Neutrophil (primary cell): ENCODE results near the gene PLEK.

Experiments used
- H3K27ac ChIP-seq: fragments of 200-600 bp; sonication (generic); 2 replicates; pipeline ENCODE4 v1.5.1; 2016; ENCODE audit warnings: mild to moderate bottlenecking, moderate library complexity
- H3K27me3 ChIP-seq: fragments of 200-600 bp; sonication (generic); 2 replicates; pipeline ENCODE4 v1.6.0; 2016; ENCODE audit warnings: mild to moderate bottlenecking
- H3K36me3 ChIP-seq: fragments of 200-600 bp; sonication (generic); 2 replicates; pipeline ENCODE4 v1.5.1; 2017
- H3K4me1 ChIP-seq, 2 experiments: fragments of 200-600 bp in 1 of 2; sonication (generic) in 1 of 2; 1 replicate in 1 of 2; 2 replicates in 1 of 2; pipeline versions ENCODE4 v1.5.1 to v1.6.1; 2013 to 2016; ENCODE audit warnings: low read depth in 1 of 2, low read length in 1 of 2, mild to moderate bottlenecking in 1 of 2, moderate library complexity in 1 of 2; ENCODE audit not compliant: control insufficient read depth in 1 of 2, insufficient read depth in 1 of 2
- H3K4me3 ChIP-seq, 2 experiments: fragments of 200-600 bp in 1 of 2; sonication (generic) in 1 of 2; 1 replicate in 1 of 2; 2 replicates in 1 of 2; pipeline ENCODE4 v1.5.1; 2013 to 2016; ENCODE audit warnings: low read depth in 1 of 2, low read length in 1 of 2, mild to moderate bottlenecking in 1 of 2, moderate library complexity in 1 of 2
- H3K9me3 ChIP-seq: fragments of 200-600 bp; sonication (generic); 2 replicates; pipeline ENCODE4 v1.5.1; 2016
- TF ChIP-seq, protein P1 (sequence below): fragments of 200-600 bp; sonication (generic); IDR thresholded peaks from 2 replicates; pipeline ENCODE4 v1.5.1; 2016; ENCODE audit warnings: antibody characterized with exemption

The PLEK gene

DNA sequence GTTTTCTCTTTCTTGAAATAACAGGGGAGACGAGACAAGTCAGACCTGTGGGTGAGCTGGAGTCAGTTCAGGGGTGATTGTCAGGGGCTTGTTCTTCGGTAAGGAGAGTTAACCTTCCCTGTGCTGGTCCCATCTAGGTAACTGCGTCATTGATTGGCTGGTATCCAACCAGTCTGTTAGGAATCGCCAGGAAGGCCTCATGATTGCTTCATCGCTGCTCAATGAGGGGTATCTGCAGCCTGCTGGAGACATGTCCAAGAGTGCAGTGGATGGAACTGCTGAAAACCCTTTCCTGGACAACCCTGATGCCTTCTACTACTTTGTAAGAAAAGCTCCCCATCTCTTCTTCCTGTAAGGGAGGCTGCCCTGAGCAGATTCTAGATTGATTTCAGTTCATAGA, 21.3 kb downstream of the PLEK start:
- H3K27ac ChIP-seq: peak overlapping the region; percentile 94
- H3K4me3 ChIP-seq: peak overlapping the region in 1 of 2 experiments; percentile 45
- peaks cover 96% of the 10 kb centered on the region for H3K36me3 ChIP-seq
- peaks cover 72 to 73% of the 10 kb centered on the region in 2 experiments for H3K4me1 ChIP-seq
- H3K27me3 ChIP-seq: no peaks in the 10 kb centered on the region
- H3K9me3 ChIP-seq: no peaks in the 10 kb centered on the region
- TF ChIP-seq, protein P1, sequence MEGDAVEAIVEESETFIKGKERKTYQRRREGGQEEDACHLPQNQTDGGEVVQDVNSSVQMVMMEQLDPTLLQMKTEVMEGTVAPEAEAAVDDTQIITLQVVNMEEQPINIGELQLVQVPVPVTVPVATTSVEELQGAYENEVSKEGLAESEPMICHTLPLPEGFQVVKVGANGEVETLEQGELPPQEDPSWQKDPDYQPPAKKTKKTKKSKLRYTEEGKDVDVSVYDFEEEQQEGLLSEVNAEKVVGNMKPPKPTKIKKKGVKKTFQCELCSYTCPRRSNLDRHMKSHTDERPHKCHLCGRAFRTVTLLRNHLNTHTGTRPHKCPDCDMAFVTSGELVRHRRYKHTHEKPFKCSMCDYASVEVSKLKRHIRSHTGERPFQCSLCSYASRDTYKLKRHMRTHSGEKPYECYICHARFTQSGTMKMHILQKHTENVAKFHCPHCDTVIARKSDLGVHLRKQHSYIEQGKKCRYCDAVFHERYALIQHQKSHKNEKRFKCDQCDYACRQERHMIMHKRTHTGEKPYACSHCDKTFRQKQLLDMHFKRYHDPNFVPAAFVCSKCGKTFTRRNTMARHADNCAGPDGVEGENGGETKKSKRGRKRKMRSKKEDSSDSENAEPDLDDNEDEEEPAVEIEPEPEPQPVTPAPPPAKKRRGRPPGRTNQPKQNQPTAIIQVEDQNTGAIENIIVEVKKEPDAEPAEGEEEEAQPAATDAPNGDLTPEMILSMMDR: no peak

DNA sequence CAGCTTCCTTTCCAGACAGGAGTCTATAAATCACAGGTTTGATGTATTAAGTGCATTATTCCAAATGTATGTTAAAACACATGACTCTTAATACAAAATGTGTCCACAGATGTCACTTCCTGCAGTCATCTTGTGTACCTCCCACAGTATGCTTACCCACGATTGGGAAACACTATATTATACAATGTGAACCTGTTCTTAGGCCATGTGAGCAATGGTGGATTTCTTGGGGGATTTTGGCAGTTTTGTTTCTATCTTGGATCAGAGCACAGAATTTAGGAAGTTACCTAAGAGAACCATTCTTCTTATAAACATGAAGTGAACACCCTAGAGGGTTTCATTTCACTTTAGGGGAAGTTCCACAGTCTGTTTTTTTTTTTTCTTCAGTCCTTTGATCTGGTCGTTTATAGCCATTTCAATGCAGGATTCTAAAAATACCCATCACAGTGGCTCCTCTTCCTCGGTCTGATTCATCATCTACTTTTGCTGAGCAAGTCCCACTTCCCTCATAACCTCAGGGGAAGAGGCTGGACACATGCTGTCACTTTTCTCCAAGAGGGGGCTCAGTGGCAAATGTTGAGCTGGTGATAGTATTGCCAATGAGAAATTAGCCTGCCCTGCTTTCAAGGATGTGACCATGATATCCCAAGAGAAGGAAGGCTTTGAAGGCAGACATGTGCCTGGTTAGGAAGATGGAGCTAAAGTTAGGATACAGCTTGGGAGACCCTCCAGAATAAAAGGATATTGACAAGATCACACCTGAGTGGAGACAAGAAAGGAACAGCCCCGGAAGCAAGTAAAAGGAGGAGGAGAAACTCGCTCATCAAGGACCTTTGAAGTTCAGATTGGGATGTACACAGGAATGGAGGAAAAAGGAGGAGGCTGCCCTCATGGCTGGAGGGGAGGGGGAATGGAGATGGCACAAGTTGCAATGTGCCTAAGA, 22.6 kb downstream of the PLEK start:
- H3K4me3 ChIP-seq: peak overlapping the region in 1 of 2 experiments; percentile 45
- H3K36me3 ChIP-seq: peaks cover 96% of the 10 kb centered on the region
- TF ChIP-seq, protein P1: no peak
- no peaks in the 10 kb centered on the region for H3K27me3 ChIP-seq
- no peaks in the 10 kb centered on the region for H3K9me3 ChIP-seq
- H3K4me1 ChIP-seq: peaks cover 83 to 86% of the 10 kb centered on the region in 2 experiments
- H3K27ac ChIP-seq: peak overlapping the region; percentile 94

DNA sequence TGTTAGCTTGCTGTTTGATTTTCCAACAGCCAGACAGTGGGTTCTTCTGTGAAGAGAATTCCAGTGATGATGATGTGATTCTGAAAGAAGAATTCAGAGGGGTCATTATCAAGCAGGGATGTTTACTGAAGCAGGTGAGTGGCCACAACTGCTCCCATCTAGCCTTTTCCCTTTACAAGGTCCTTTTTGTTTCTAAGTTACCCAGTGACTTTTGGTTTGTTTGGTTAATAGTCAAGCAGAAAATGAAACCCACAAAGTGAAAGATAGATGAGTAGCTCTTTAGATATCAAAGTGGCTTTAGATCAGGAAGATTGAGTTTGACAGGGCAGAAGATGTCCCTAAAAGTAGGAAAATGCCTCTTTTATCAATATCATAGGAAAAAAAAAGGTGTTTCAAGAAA, 23.3 kb downstream of the PLEK start:
- Histone ChIP-seq H3K4me1 (peaks cover 83 to 87% of the 10 kb centered on the region in 2 experiments), H3K27ac (peak overlapping the region; percentile 94), H3K36me3 (peaks cover 96% of the 10 kb centered on the region), H3K4me3 (peak overlapping the region in 1 of 2 experiments; percentile 45), H3K27me3 (no peaks in the 10 kb centered on the region), H3K9me3 (no peaks in the 10 kb centered on the region)
- TF ChIP-seq, protein P1: no peak

DNA sequence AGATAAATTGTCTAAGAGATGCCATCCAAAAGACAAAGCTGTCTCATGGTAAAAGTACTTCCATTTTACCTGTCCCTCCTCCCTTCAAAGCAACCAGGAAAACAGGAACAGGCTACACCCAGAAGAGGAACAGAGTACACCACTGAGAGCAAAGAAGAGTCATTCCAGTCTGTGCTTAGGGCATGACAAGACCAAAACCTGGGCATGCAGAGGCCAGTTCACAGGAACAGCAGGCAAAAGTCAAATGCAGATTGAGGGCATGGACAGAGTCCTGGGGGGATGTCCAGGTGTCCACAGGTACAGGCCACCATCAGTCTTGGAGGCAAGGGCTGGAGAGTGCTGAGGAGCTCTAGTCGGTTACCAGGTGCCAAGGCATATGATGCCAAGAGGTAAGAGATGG, 23.7 kb downstream of the PLEK start:
- Histone ChIP-seq H3K9me3 (no peaks in the 10 kb centered on the region), H3K36me3 (peaks cover 96% of the 10 kb centered on the region), H3K27me3 (no peaks in the 10 kb centered on the region), H3K4me1 (peaks cover 82 to 84% of the 10 kb centered on the region in 2 experiments), H3K4me3 (peak overlapping the region; percentile 2 to 45), H3K27ac (peak overlapping the region; percentile 94)
- TF ChIP-seq, protein P1: peak; percentile 10

DNA sequence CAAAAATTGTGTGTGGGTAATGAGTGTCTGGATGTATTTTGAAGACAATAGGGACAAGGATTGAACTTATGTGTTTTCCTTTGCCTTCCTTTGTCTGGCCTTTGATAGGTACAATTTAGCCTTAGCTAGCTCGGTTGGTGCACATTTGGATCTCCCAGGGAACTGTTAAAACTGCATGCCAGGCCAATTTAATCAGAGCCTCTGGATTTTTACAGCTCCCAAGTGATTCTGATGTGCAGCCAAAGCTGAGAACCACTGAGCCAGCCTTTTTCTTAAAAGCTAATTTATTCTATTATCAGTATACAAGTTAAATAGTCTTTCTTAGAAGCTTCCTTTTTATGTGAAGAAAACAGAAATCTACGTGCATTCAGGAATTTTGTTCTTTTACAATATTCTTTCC, 25.0 kb downstream of the PLEK start:
- Histone ChIP-seq H3K4me3 (no peak overlapping the region), H3K4me1 (peaks cover 70 to 74% of the 10 kb centered on the region in 2 experiments), H3K27me3 (no peaks in the 10 kb centered on the region), H3K27ac (peak overlapping the region; percentile 94), H3K9me3 (no peaks in the 10 kb centered on the region), H3K36me3 (peaks cover 96% of the 10 kb centered on the region)
- TF ChIP-seq, protein P1: no peak
